Ectodermal cell (in vitro differentiated cells): ENCODE results near the gene LMTK2.

Experiments used
- H3K27ac ChIP-seq: 2 replicates; pipeline ENCODE4 v1.7.0; 2013; ENCODE audit warnings: mild to moderate bottlenecking, low read depth, low read length; ENCODE audit not compliant: insufficient read depth, poor library complexity, severe bottlenecking
- H3K27me3 ChIP-seq: 2 replicates; pipeline ENCODE4 v1.7.0; 2013; ENCODE audit warnings: mild to moderate bottlenecking, low read length; ENCODE audit not compliant: insufficient read depth, control insufficient read depth, poor library complexity, severe bottlenecking
- H3K36me3 ChIP-seq: one replicate; pipeline ENCODE4 v1.7.0; 2013; ENCODE audit warnings: low read length; ENCODE audit not compliant: control insufficient read depth, insufficient read depth
- H3K4me1 ChIP-seq: one replicate; pipeline ENCODE4 v1.7.0; 2013; ENCODE audit warnings: low read length; ENCODE audit not compliant: control insufficient read depth, insufficient read depth
- H3K4me3 ChIP-seq: 2 replicates; pipeline ENCODE4 v1.7.0; 2013; ENCODE audit warnings: low read depth, low read length, control low read depth; ENCODE audit not compliant: insufficient read depth
- H3K9me3 ChIP-seq: 2 replicates; pipeline ENCODE4 v1.7.0; 2013; ENCODE audit warnings: mild to moderate bottlenecking, low read length, moderate library complexity; ENCODE audit not compliant: control insufficient read depth
- WGBS, 2 experiments: methylation state at CpG; one replicate each; pipeline ENCODE4 v1.1.7; 2013; ENCODE audit warnings: missing lambda C conversion rate in 2 of 2; 5-methylcytosine and 5-hydroxymethylcytosine counted together

The LMTK2 gene

GRCh38 chr7:98233219-98234070, 126.8 kb downstream of the LMTK2 start:
- Histone ChIP-seq H3K4me1 (peaks cover 4% of the 10 kb centered on the region), H3K27ac (no peak overlapping the region), H3K4me3 (no peak overlapping the region), H3K36me3 (no peaks in the 10 kb centered on the region), H3K9me3 (no peaks in the 10 kb centered on the region), H3K27me3 (no peaks in the 10 kb centered on the region)
- WGBS, 2 experiments: 91% methylated on average over 32 of the region's 32 CpGs

DNA sequence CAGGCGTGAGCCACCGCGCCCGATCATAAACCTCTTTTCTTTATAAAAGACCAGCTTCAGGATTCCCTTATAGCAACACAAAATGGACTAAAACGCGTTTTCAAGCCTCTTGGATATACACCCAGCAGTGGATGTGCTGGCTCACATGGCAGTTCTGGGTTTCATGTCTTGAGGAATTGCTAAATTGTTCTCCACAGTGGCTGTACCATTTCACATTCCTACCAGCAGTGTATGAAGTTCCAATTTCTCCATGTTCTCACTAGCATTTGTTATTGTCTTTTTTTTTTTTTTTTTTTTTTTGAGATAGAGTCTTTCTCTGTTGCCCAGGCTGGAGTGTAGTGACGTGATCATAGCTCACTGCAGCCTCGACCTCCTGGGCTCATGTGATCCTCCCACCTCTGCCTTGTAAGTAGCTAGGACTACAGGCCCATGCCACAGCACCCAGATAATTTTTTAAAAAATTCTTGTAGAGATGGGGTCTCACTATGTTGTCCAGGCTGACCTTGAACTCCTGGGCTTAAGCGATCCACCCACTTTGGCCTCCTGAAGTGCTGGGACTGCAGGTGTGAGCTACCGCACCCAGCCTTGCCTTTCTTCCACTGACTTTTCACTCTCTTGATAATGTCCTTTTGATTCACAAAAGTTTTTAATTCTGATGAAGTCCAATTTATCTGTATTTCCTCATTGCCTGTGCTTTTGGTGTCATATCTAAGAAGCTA, 127.9 kb downstream of the LMTK2 start:
- no peaks in the 10 kb centered on the region for H3K36me3 ChIP-seq
- H3K27ac ChIP-seq: no peak overlapping the region
- no peaks in the 10 kb centered on the region for H3K27me3 ChIP-seq
- no peak overlapping the region for H3K4me3 ChIP-seq
- WGBS, 2 experiments: 93 to 94% methylated on average over 10 of the region's 10 CpGs
- H3K4me1 ChIP-seq: peaks cover 4% of the 10 kb centered on the region
- no peaks in the 10 kb centered on the region for H3K9me3 ChIP-seq

GRCh38 chr7:98235901-98236300, 129.2 kb downstream of the LMTK2 start:
- no peak overlapping the region for H3K4me3 ChIP-seq
- no peaks in the 10 kb centered on the region for H3K27me3 ChIP-seq
- H3K36me3 ChIP-seq: no peaks in the 10 kb centered on the region
- WGBS, 2 experiments: 94 to 95% methylated on average over 11 of the region's 11 CpGs
- H3K4me1 ChIP-seq: no peaks in the 10 kb centered on the region
- no peak overlapping the region for H3K27ac ChIP-seq
- H3K9me3 ChIP-seq: no peaks in the 10 kb centered on the region

GRCh38 chr7:98236355-98237185, 129.9 kb downstream of the LMTK2 start:
- Histone ChIP-seq H3K27me3 (no peaks in the 10 kb centered on the region), H3K27ac (no peak overlapping the region), H3K36me3 (no peaks in the 10 kb centered on the region), H3K9me3 (no peaks in the 10 kb centered on the region), H3K4me3 (no peak overlapping the region), H3K4me1 (no peaks in the 10 kb centered on the region)
- WGBS, 2 experiments: 95% methylated on average over 25 of the region's 25 CpGs

- no peak overlapping the region for H3K27ac ChIP-seq
- H3K36me3 ChIP-seq: no peaks in the 10 kb centered on the region
- WGBS, 2 experiments: 93% methylated on average over 4 of the region's 4 CpGs
- no peaks in the 10 kb centered on the region for H3K27me3 ChIP-seq
- no peak overlapping the region for H3K4me3 ChIP-seq
- H3K9me3 ChIP-seq: no peaks in the 10 kb centered on the region
- H3K4me1 ChIP-seq: no peaks in the 10 kb centered on the region
These were observed 131.4 kb downstream of the LMTK2 start for GRCh38 chr7:98238076-98238475.

DNA sequence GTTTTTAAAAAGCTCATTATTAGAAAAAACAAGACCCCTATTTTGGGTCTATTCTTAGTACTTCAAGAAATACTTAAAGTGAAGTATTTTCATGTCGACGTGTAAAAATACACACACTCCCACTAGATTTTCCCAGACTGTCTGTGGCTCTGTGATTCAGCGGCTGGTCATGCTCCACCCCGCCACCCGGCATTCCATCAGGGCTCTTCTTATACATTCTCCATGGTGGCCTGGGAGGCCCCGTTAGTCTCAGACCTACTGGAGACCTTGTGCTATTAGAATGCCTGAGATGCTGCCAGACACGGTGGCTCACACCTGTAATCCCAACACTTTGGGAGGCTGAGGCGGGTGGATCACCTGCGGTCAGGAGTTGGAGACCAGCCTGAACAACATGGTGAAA, 132.3 kb downstream of the LMTK2 start:
- Histone ChIP-seq H3K4me1 (no peaks in the 10 kb centered on the region), H3K27ac (no peak overlapping the region), H3K9me3 (no peaks in the 10 kb centered on the region), H3K27me3 (no peaks in the 10 kb centered on the region), H3K4me3 (no peak overlapping the region), H3K36me3 (no peaks in the 10 kb centered on the region)
- 93 to 95% methylated on average over 9 of the region's 9 CpGs for WGBS, 2 experiments

GRCh38 chr7:98240961-98241673, 134.5 kb downstream of the LMTK2 start:
- no peak overlapping the region for H3K27ac ChIP-seq
- no peaks in the 10 kb centered on the region for H3K9me3 ChIP-seq
- no peaks in the 10 kb centered on the region for H3K27me3 ChIP-seq
- H3K36me3 ChIP-seq: no peaks in the 10 kb centered on the region
- no peak overlapping the region for H3K4me3 ChIP-seq
- H3K4me1 ChIP-seq: no peaks in the 10 kb centered on the region
- 74 to 75% methylated on average over 19 of the region's 19 CpGs for WGBS, 2 experiments

- H3K9me3 ChIP-seq: no peaks in the 10 kb centered on the region
- H3K4me3 ChIP-seq: no peak overlapping the region
- 78 to 79% methylated on average over 16 of the region's 16 CpGs for WGBS, 2 experiments
- H3K36me3 ChIP-seq: no peaks in the 10 kb centered on the region
- H3K4me1 ChIP-seq: no peaks in the 10 kb centered on the region
- no peaks in the 10 kb centered on the region for H3K27me3 ChIP-seq
- no peak overlapping the region for H3K27ac ChIP-seq
These were observed 135.1 kb downstream of the LMTK2 start for GRCh38 chr7:98241674-98242241.

DNA sequence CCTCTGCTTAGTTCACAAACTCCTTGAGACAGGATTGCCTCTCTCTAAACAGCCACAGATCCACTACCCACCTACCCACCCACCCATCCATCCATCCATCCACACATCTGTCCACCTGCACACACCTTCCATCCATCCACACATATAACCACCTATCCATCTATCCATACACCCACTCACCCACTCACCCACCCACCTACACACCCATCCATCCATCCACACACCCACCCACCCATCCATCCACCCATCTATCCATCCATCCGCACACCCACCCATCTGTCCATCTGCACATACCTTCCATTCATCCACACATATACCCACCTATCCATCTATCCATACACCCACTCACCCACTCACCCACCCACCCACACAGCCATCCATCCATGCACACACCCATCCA, 135.7 kb downstream of the LMTK2 start:
- WGBS, 2 experiments: 80 to 90% methylated on average over 1 of the region's 1 CpG
- H3K4me1 ChIP-seq: no peaks in the 10 kb centered on the region
- H3K27me3 ChIP-seq: no peaks in the 10 kb centered on the region
- H3K9me3 ChIP-seq: no peaks in the 10 kb centered on the region
- no peak overlapping the region for H3K4me3 ChIP-seq
- no peak overlapping the region for H3K27ac ChIP-seq
- no peaks in the 10 kb centered on the region for H3K36me3 ChIP-seq
